Endothelial cell of umbilical vein (primary cell): Measurements from ENCODE around the gene CDC20.

Experiments
- EZH2 ChIP-seq: IDR thresholded peaks from 2 replicates; pipeline ENCODE4 v1.6.1; 2012; ENCODE audit warnings: borderline replicate concordance, low read depth, mild to moderate bottlenecking, moderate library complexity, low read length, inconsistent platforms; ENCODE audit not compliant: severe bottlenecking
- FOS ChIP-seq: IDR thresholded peaks from 2 replicates; pipeline ENCODE4 v1.6.1; 2011; ENCODE audit warnings: mild to moderate bottlenecking, low read length, moderate library complexity, borderline replicate concordance; ENCODE audit not compliant: insufficient read depth
- GATA2 ChIP-seq: IDR thresholded peaks from 2 replicates; pipeline ENCODE4 v1.7.0; 2011; ENCODE audit warnings: low read depth, mild to moderate bottlenecking, moderate library complexity, mixed read lengths, low read length; ENCODE audit not compliant: insufficient read length, insufficient read depth
- JUN ChIP-seq: IDR thresholded peaks from 2 replicates; pipeline ENCODE4 v1.6.1; 2011; ENCODE audit warnings: borderline replicate concordance, low read depth; ENCODE audit not compliant: insufficient read length, insufficient read depth
- MAX ChIP-seq: IDR thresholded peaks from 2 replicates; pipeline ENCODE4 v1.6.1; 2011; ENCODE audit not compliant: insufficient read depth, insufficient read length
- MYC ChIP-seq: IDR thresholded peaks from one replicate; pipeline ENCODE4 v1.6.1; 2011; ENCODE audit warnings: mild to moderate bottlenecking, low read depth, low read length
- POLR2A ChIP-seq: IDR thresholded peaks from 2 replicates; pipeline ENCODE4 v1.6.1; 2012; ENCODE audit warnings: low read depth, mild to moderate bottlenecking, control low read depth, low read length
- POLR2AphosphoS5 ChIP-seq: IDR thresholded peaks from 2 replicates; pipeline ENCODE4 v1.6.1; 2012; ENCODE audit warnings: low read depth, mild to moderate bottlenecking, control low read depth, low read length, moderate library complexity; ENCODE audit not compliant: insufficient read depth
- TF ChIP-seq, protein P1 (sequence below), 2 donors: IDR thresholded peaks; 1 replicate in 1 of 2; 2 replicates in 1 of 2; pipeline ENCODE4 v1.5.1; 2011; ENCODE audit warnings: low read length in 2 of 2, mild to moderate bottlenecking in 2 of 2, moderate library complexity in 2 of 2, control low read depth in 1 of 2, inconsistent platforms in 1 of 2, low read depth in 1 of 2; ENCODE audit not compliant: insufficient read depth in 1 of 2; ENCODE audit errors: extremely low read depth in 1 of 2

GRCh38 chr1:43313771-43314170 is 45.0 kb upstream of the CDC20 start:
- TF ChIP-seq, protein P1, sequence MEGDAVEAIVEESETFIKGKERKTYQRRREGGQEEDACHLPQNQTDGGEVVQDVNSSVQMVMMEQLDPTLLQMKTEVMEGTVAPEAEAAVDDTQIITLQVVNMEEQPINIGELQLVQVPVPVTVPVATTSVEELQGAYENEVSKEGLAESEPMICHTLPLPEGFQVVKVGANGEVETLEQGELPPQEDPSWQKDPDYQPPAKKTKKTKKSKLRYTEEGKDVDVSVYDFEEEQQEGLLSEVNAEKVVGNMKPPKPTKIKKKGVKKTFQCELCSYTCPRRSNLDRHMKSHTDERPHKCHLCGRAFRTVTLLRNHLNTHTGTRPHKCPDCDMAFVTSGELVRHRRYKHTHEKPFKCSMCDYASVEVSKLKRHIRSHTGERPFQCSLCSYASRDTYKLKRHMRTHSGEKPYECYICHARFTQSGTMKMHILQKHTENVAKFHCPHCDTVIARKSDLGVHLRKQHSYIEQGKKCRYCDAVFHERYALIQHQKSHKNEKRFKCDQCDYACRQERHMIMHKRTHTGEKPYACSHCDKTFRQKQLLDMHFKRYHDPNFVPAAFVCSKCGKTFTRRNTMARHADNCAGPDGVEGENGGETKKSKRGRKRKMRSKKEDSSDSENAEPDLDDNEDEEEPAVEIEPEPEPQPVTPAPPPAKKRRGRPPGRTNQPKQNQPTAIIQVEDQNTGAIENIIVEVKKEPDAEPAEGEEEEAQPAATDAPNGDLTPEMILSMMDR (IDR thresholded peaks at IDR 0.05; ENCODE audit: extremely low read depth in 1 of 2, insufficient read depth in 1 of 2, low read depth in 1 of 2, low read length in 2 of 2), result no peak
- TF ChIP-seq EZH2 (no peak), JUN (no peak), FOS (no peak), POLR2AphosphoS5 (no peak), MAX (no peak), POLR2A (no peak), GATA2 (no peak), MYC (no peak)
